Activated CD4-positive, alpha-beta T cell treated with anti-CD3 and anti-CD28 coated beads, Interleukin-2, amount 10 ng/mL, durations not matched to agents 7 days and 5 days (primary cell): ENCODE data around the gene ARF1. TPM values are rescaled to one million over a fixed set of nuclear protein-coding genes. Genes with fewer than 3 reads are reported as not detected.

ENCODE experiments used
- CTCF ChIA-PET: fragments of 350-600 bp; sonication (Branson Sonifier 250); formaldehyde crosslinking; loops from one replicate; lab custom pipeline; 2021; ENCODE audit warnings: antibody characterized with exemption; lab: Charles Lee
- POLR2A ChIA-PET: fragments of 350-600 bp; sonication (Branson Sonifier 250); formaldehyde crosslinking; loops from one replicate; lab custom pipeline; 2021; ENCODE audit warnings: antibody characterized with exemption; lab: Charles Lee
- DNase-seq: peaks from one replicate; pipeline ENCODE4 v3.0.0-alpha.2; 2020
- H3K27ac Mint-ChIP-seq: one replicate; pipeline ENCODE4 v1.8.0; 2021; ENCODE audit warnings: mild to moderate bottlenecking, moderate library complexity, mixed read lengths
- H3K27me3 Mint-ChIP-seq: one replicate; pipeline ENCODE4 v1.8.0; 2021; ENCODE audit warnings: mixed read lengths
- H3K36me3 Mint-ChIP-seq: one replicate; pipeline ENCODE4 v1.8.0; 2021; ENCODE audit warnings: low read depth, mixed read lengths
- H3K4me1 Mint-ChIP-seq: one replicate; pipeline ENCODE4 v1.8.0; 2021; ENCODE audit warnings: mixed read lengths
- H3K4me3 Mint-ChIP-seq: one replicate; pipeline ENCODE4 v1.8.0; 2021; ENCODE audit warnings: mild to moderate bottlenecking, moderate library complexity, mixed read lengths
- H3K9me3 Mint-ChIP-seq: one replicate; pipeline ENCODE4 v1.8.0; 2021; ENCODE audit warnings: mixed read lengths
- microRNA-seq: library from miRNA; unstranded; fragments of <30 nt; microRNA quantifications from one replicate; pipeline ENCODE4 v1.2.0, GENCODE V29; 2021; ENCODE audit warnings: borderline microRNAs expressed, borderline replicate concordance
- total RNA-seq, 2 experiments: library from RNA; stranded (reverse); gene quantifications; one replicate each; pipeline ENCODE4 v1.2.3, GENCODE V29; 2021

Gene ARF1
- total RNA-seq, 2 experiments from 2014 or later = 267 to 285 TPM

GRCh38 chr1:228147768-228148167, 65.3 kb downstream of the ARF1 start:
- peaks cover 15% of the 10 kb centered on the region for H3K4me1 Mint-ChIP-seq
- H3K9me3 Mint-ChIP-seq = no peaks in the 10 kb centered on the region
- no peak overlapping the region for H3K27ac Mint-ChIP-seq
- H3K4me3 Mint-ChIP-seq = no peak overlapping the region
- peaks cover 3% of the 10 kb centered on the region for H3K36me3 Mint-ChIP-seq
- ChIA-PET CTCF (interaction anchor here (1.9 kb wide), 1 partner anchor 20 kb away, joined by 5 read pairs; no protein-coding TSS in a partner anchor), POLR2A (no interaction called here)
- DNase-seq = no peak
- no peaks in the 10 kb centered on the region for H3K27me3 Mint-ChIP-seq

GRCh38 chr1:228148196-228148861, 65.8 kb downstream of the ARF1 start:
- H3K4me1 Mint-ChIP-seq = peaks cover 10% of the 10 kb centered on the region
- H3K9me3 Mint-ChIP-seq = no peaks in the 10 kb centered on the region
- ChIA-PET POLR2A (no interaction called here), CTCF (interaction anchor here (1.3 to 1.9 kb wide), 2 partner anchors 15 to 19 kb away, joined by 3 to 5 read pairs; no protein-coding TSS in a partner anchor)
- H3K36me3 Mint-ChIP-seq = no peaks in the 10 kb centered on the region
- no peak overlapping the region for H3K27ac Mint-ChIP-seq
- no peak for DNase-seq
- H3K4me3 Mint-ChIP-seq = no peak overlapping the region
- no peaks in the 10 kb centered on the region for H3K27me3 Mint-ChIP-seq

Small RNAs within 50 kb of the gene (microRNA-seq; reads per million reads assigned to microRNA genes)
- gene MIR3620 = 2.3 reads per million, percentile 7 among the genes with 10 or more reads in this experiment

Other genes starting within 250 kb of the ARF1 start
- gene WNT9A, start 134.8 kb upstream of the ARF1 start, total RNA-seq = under 1 TPM; 0.32 to 0.40 TPM
- gene WNT3A, start 75.7 kb upstream of the ARF1 start, total RNA-seq = not detected
- 10 to 100 TPM; 14.4 to 24.4 TPM for gene C1orf35, start 20.6 kb downstream of the ARF1 start, total RNA-seq
- 10 to 100 TPM; 38.6 to 44.1 TPM for gene MRPL55, start 26.6 kb downstream of the ARF1 start, total RNA-seq
- gene GUK1, start 57.6 kb downstream of the ARF1 start, total RNA-seq = 100 to 1,000 TPM; 207 to 260 TPM
- gene GJC2, start 67.2 kb downstream of the ARF1 start, total RNA-seq = under 1 TPM; 0.40 to 0.62 TPM
- 1 to 10 TPM; 6.4 to 8.2 TPM for gene IBA57, start 83.1 kb downstream of the ARF1 start, total RNA-seq
- 10 to 100 TPM; 13.8 to 21.8 TPM for gene OBSCN, start 125.3 kb downstream of the ARF1 start, total RNA-seq